Measurements from ENCODE around the gene MIOS. TPM values are rescaled to one million over a fixed set of nuclear protein-coding genes. Genes with fewer than 3 reads are reported as not detected.
"Not testable (repeated sequence)": the region's sequence is repeated elsewhere in the genome, so short reads cannot be mapped to it uniquely, and the experiment has no call there.

MIOS gene
- total RNA-seq, 1 donor from 2014 or later, result 24.9 TPM

GRCh38 chr7:7552199-7552598, 14.5 kb upstream of the MIOS start:
- no peak for ATAC-seq
- DNase-seq (ENCODE audit: missing footprints), result no peak
- intact Hi-C loops (cut with DNase I), result no loop called here

GRCh38 chr7:7553386-7553785, 13.3 kb upstream of the MIOS start:
- DNase-seq (ENCODE audit: missing footprints) (no peak), ATAC-seq (no peak)
- intact Hi-C loops (cut with DNase I), result no loop called here

GRCh38 chr7:7554021-7554432, 12.7 kb upstream of the MIOS start:
- DNase-seq (ENCODE audit: missing footprints) (no peak), ATAC-seq (no peak)
- intact Hi-C loops (cut with DNase I), result no loop called here

GRCh38 chr7:7554649-7555575, 11.8 kb upstream of the MIOS start:
- no peak for DNase-seq (ENCODE audit: missing footprints)
- intact Hi-C loops (cut with DNase I), result no loop called here
- ATAC-seq, result no peak

- ATAC-seq (no peak), DNase-seq (ENCODE audit: missing footprints) (no peak)
- intact Hi-C loops (cut with DNase I), result no loop called here
Measured at GRCh38 chr7:7556852-7557251, 9.8 kb upstream of the MIOS start.

GRCh38 chr7:7557252-7557651, 9.4 kb upstream of the MIOS start:
- ATAC-seq (no peak), DNase-seq (ENCODE audit: missing footprints) (no peak)
- intact Hi-C loops (cut with DNase I), result no loop called here

- ATAC-seq; DNase-seq (ENCODE audit: missing footprints): not testable (repeated sequence)
- intact Hi-C loops (cut with DNase I), result loop anchor here (10.0 kb wide), 2 partner anchors 377 to 403 kb away; partner anchors contain the start of genes C1GALT1 and GLCCI1
Measured at GRCh38 chr7:7561591-7561990, 5.1 kb upstream of the MIOS start.

- intact Hi-C loops (cut with DNase I), result loop anchor here (10.0 kb wide), 2 partner anchors 378 to 402 kb away; partner anchors contain the start of genes C1GALT1 and GLCCI1
- no peak for ATAC-seq
Measured at GRCh38 chr7:7562736-7563135, 3.9 kb upstream of the MIOS start.

GRCh38 chr7:7563269-7563668, 3.4 kb upstream of the MIOS start:
- intact Hi-C loops (cut with DNase I), result loop anchor here (10.0 kb wide), 2 partner anchors 378 to 402 kb away; partner anchors contain the start of genes C1GALT1 and GLCCI1
- DNase-seq (ENCODE audit: missing footprints) (no peak), ATAC-seq (no peak)

More at GRCh38 chr7:7562736-7563135, 3.9 kb upstream of the MIOS start:
- no peak for DNase-seq (ENCODE audit: missing footprints)

- intact Hi-C loops (cut with DNase I), result loop anchor here (10.0 kb wide), 2 partner anchors 379 to 401 kb away; partner anchors contain the start of genes C1GALT1 and GLCCI1
- DNase-seq (ENCODE audit: missing footprints), result no peak
- no peak for ATAC-seq
Measured at GRCh38 chr7:7563813-7564212, 2.9 kb upstream of the MIOS start.

GRCh38 chr7:7564323-7564780, 2.3 kb upstream of the MIOS start:
- intact Hi-C loops (cut with DNase I), result loop anchor here (10.0 kb wide), 2 partner anchors 380 to 400 kb away; partner anchors contain the start of genes C1GALT1 and GLCCI1
- ATAC-seq (no peak), DNase-seq (ENCODE audit: missing footprints) (no peak)

- intact Hi-C loops (cut with DNase I), result loop anchor here (10.0 kb wide), 2 partner anchors 380 to 400 kb away; partner anchors contain the start of genes C1GALT1 and GLCCI1
- no peak for ATAC-seq
- no peak for DNase-seq (ENCODE audit: missing footprints)
Measured at GRCh38 chr7:7565018-7565680, 1.5 kb upstream of the MIOS start.

- DNase-seq (ENCODE audit: missing footprints) (no peak), ATAC-seq (peak; percentile 15)
- intact Hi-C loops (cut with DNase I), result loop anchor here (2.0 to 10.0 kb wide), 3 partner anchors 75 to 399 kb away; partner anchors contain the start of genes C1GALT1, GLCCI1 and UMAD1
Measured at GRCh38 chr7:7565746-7566650, 686 bp upstream of the MIOS start.

- ATAC-seq (no peak), DNase-seq (ENCODE audit: missing footprints) (no peak)
- intact Hi-C loops (cut with DNase I), result loop anchor here (2.0 to 10.0 kb wide), 3 partner anchors 73 to 397 kb away; partner anchors contain the start of genes C1GALT1, GLCCI1 and UMAD1
Measured at GRCh38 chr7:7567898-7568531, 1.3 kb downstream of the MIOS start.

- DNase-seq (ENCODE audit: missing footprints) (no peak), ATAC-seq (no peak)
- intact Hi-C loops (cut with DNase I), result loop anchor here (10.0 kb wide), 2 partner anchors 384 to 396 kb away; partner anchors contain the start of genes C1GALT1 and GLCCI1
Measured at GRCh38 chr7:7568553-7568952, 1.9 kb downstream of the MIOS start.

GRCh38 chr7:7569081-7569527, 2.4 kb downstream of the MIOS start:
- no peak for DNase-seq (ENCODE audit: missing footprints)
- intact Hi-C loops (cut with DNase I), result loop anchor here (10.0 kb wide), 2 partner anchors 384 to 396 kb away; partner anchors contain the start of genes C1GALT1 and GLCCI1
- no peak for ATAC-seq

GRCh38 chr7:7569615-7570014, 2.9 kb downstream of the MIOS start:
- DNase-seq (ENCODE audit: missing footprints) (no peak), ATAC-seq (no peak)
- intact Hi-C loops (cut with DNase I), result loop anchor here (10.0 kb wide), 2 partner anchors 385 to 395 kb away; partner anchors contain the start of genes C1GALT1 and GLCCI1
